LNCaP clone FGC (cell line): Measurements from ENCODE around the gene FCHO2.

Experiments
- DNase-seq: peaks from one replicate; pipeline ENCODE4 v3.0.0-alpha.2; 2011; ENCODE audit warnings: low read depth
- H3K4me3 ChIP-seq: 2 replicates; pipeline ENCODE4 v1.5.1; 2011; ENCODE audit warnings: mild to moderate bottlenecking, low read depth, low read length, control low read depth
- TF ChIP-seq, protein P1 (sequence below): IDR thresholded peaks from 2 replicates; pipeline ENCODE4 v1.5.1; 2012; ENCODE audit warnings: mild to moderate bottlenecking; ENCODE audit not compliant: control insufficient read depth, insufficient read depth; ENCODE audit errors: extremely low read depth

FCHO2 gene

GRCh38 chr5:72940082-72940481 lies 15.8 kb upstream of the FCHO2 start:
- TF ChIP-seq, protein P1, sequence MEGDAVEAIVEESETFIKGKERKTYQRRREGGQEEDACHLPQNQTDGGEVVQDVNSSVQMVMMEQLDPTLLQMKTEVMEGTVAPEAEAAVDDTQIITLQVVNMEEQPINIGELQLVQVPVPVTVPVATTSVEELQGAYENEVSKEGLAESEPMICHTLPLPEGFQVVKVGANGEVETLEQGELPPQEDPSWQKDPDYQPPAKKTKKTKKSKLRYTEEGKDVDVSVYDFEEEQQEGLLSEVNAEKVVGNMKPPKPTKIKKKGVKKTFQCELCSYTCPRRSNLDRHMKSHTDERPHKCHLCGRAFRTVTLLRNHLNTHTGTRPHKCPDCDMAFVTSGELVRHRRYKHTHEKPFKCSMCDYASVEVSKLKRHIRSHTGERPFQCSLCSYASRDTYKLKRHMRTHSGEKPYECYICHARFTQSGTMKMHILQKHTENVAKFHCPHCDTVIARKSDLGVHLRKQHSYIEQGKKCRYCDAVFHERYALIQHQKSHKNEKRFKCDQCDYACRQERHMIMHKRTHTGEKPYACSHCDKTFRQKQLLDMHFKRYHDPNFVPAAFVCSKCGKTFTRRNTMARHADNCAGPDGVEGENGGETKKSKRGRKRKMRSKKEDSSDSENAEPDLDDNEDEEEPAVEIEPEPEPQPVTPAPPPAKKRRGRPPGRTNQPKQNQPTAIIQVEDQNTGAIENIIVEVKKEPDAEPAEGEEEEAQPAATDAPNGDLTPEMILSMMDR: no peak
- H3K4me3 ChIP-seq: no peak overlapping the region
- no peak for DNase-seq

- H3K4me3 ChIP-seq: no peak overlapping the region
- TF ChIP-seq, protein P1: no peak
- no peak for DNase-seq
These were observed 12.5 kb upstream of the FCHO2 start for GRCh38 chr5:72943307-72943706.

DNA sequence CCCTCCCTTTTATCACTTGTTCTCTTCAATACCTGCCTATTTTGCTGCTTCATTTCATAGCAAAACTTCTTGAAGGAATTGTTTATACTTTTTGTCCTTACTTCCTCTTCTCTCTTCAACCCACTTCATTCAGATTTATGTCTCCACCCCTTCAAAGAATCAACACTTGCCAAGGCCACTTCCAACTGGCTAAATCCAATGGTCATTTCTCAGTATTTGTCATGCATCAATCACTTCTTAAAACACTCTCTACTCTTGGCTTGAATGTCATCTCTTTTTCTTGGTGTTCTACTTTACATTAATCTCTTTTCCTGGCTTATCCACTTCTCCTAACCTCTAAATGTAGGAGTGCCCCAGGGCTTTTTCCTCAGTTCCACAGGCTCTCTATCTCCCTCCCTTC lies 8.3 kb upstream of the FCHO2 start:
- DNase-seq: no peak
- no peak overlapping the region for H3K4me3 ChIP-seq
- TF ChIP-seq, protein P1: no peak

- no peak overlapping the region for H3K4me3 ChIP-seq
- TF ChIP-seq, protein P1: no peak
- DNase-seq: no peak
These were observed 6.4 kb upstream of the FCHO2 start for GRCh38 chr5:72949481-72949880.

DNA sequence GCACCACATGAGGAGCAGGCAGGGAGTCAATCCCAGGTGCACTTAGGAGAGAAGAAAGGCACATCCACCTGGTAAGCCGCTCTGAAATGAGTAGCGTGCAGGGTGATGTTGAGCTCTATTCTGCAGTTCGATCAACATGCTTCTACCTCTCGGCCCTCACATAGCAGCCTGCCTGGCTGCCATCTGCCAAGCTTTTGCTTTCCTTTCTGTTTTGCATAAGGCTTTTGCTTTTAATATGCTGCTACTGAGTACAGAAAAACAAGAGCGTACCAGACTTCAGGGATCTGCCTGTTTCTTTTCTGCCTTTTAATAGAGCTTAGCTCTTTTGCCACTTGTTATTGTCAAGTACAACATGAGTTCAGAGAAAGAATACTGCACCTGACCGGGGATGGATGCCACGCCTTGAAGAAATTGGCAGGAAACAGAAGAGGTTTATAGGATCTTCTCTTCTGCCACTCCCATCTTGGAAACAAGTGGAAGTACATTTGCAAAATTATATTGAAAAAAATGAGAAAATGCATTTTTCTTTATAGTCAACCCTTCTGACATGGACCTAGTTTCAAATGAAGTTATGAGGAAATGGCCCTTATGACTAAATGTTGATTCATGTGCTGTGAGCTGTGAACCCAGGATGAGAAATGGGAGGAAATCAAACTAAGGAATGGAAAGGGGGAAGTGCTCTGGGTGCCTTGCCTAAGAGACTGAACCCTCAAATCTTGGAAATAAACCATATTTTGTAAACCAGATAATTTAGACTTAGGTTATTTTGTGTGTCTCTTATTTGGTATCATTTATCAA lies 4.0 kb upstream of the FCHO2 start:
- DNase-seq: no peak
- H3K4me3 ChIP-seq: no peak overlapping the region

DNA sequence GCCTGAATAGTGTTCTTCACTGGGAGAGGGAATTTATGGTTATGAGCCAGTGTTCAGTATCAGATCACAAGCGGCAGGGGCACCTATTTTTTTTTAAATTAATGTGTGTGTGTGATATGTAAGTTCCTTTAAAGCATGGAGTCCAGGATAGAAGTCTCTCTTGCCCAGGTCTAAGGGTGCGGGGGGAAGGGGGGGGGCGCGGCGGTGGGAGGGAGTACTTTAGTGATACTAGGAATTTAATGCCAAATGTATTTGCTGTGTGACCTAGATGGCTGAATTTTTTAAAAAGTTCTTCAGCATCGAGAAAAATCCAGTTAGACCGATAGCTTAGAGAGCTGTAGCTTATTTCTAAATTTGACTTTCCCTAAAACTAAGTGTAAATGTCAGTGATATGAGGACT lies 1.5 kb upstream of the FCHO2 start:
- no peak for DNase-seq
- no peak overlapping the region for H3K4me3 ChIP-seq
- TF ChIP-seq, protein P1: no peak

More for the DNA sequence above, 4.0 kb upstream of the FCHO2 start:
- TF ChIP-seq, protein P1: no peak

- no peak for DNase-seq
These were observed 586 bp upstream of the FCHO2 start for GRCh38 chr5:72955143-72955767.

More at GRCh38 chr5:72955143-72955767, 586 bp upstream of the FCHO2 start:
- H3K4me3 ChIP-seq: peak overlapping the region; percentile 58
- TF ChIP-seq, protein P1: no peak
